Measurements from ENCODE around the gene USP15. TPM values are rescaled to one million over a fixed set of nuclear protein-coding genes. Genes with fewer than 3 reads are reported as not detected.

Gene USP15
- total and polyA plus RNA-seq, 2 donors from 2014 or later = 31.7 to 62.8 TPM

DNA sequence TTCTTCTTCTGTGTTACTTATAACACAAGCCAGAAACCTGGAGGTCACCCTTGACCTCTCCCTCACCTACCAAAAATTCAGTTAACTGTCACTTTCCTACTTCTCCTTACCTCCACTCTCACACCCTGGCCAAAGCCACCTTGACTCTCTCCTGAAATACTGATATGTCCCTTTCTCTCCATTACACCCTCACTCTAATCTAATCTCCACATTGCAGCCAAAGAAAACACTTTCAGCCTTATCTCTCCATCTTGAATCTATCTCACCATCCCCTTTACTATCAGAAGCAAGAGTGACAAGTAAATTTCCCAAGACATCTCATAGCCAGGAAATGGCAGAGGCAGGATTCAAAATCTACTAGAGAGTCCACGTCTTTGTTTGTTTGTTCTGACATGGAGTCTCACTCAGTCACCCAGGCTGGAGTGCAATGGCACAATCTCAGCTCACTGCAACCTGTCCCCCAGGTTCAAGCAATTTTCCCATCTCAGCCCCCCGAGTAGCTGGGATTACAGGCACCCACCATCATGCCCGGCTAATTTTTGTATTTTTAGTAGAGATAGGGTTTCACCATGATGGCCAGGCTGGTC, 28.0 kb upstream of the USP15 start:
- Histone ChIP-seq H3K9ac (ENCODE audit: low read length in 3 of 3) (no peak overlapping the region), H3K9me3 (ENCODE audit: control insufficient read depth in 2 of 3, insufficient read depth in 1 of 3, low read length in 3 of 3) (no peaks in the 10 kb centered on the region), H3K27me3 (ENCODE audit: control insufficient read depth, insufficient read depth, low read length) (no peaks in the 10 kb centered on the region), H3K4me1 (ENCODE audit: control insufficient read depth in 2 of 3, insufficient read depth in 2 of 3, low read depth in 1 of 3, low read length in 3 of 3) (no peaks in the 10 kb centered on the region), H3K27ac (ENCODE audit: low read depth in 2 of 2, low read length in 2 of 2) (no peak overlapping the region), H3K36me3 (ENCODE audit: control insufficient read depth in 2 of 3, insufficient read depth in 3 of 3, low read length in 3 of 3) (no peaks in the 10 kb centered on the region), H3K4me3 (ENCODE audit: low read length in 3 of 3) (no peak overlapping the region)
- no peak for DNase-seq
- FAIRE-seq = no peak
- no peak for TF ChIP-seq CTCF (IDR thresholded peaks at IDR 0.05; ENCODE audit: borderline replicate concordance, extremely low read depth, insufficient read depth)
- intact Hi-C loops (cut with DNase I) = no loop called here

GRCh38 chr12:62233805-62234204, 26.4 kb upstream of the USP15 start:
- no peak overlapping the region for H3K4me3 ChIP-seq (ENCODE audit: low read length in 3 of 3)
- FAIRE-seq = no peak
- H3K27me3 ChIP-seq (ENCODE audit: control insufficient read depth, insufficient read depth, low read length) = no peaks in the 10 kb centered on the region
- intact Hi-C loops (cut with DNase I) = no loop called here
- no peaks in the 10 kb centered on the region for H3K4me1 ChIP-seq (ENCODE audit: control insufficient read depth in 2 of 3, insufficient read depth in 2 of 3, low read depth in 1 of 3, low read length in 3 of 3)
- no peak overlapping the region for H3K9ac ChIP-seq (ENCODE audit: low read length in 3 of 3)
- no peak for DNase-seq
- no peaks in the 10 kb centered on the region for H3K9me3 ChIP-seq (ENCODE audit: control insufficient read depth in 2 of 3, insufficient read depth in 1 of 3, low read length in 3 of 3)
- H3K36me3 ChIP-seq (ENCODE audit: control insufficient read depth in 2 of 3, insufficient read depth in 3 of 3, low read length in 3 of 3) = no peaks in the 10 kb centered on the region
- no peak overlapping the region for H3K27ac ChIP-seq (ENCODE audit: low read depth in 2 of 2, low read length in 2 of 2)
- no peak for TF ChIP-seq CTCF (IDR thresholded peaks at IDR 0.05; ENCODE audit: borderline replicate concordance, extremely low read depth, insufficient read depth)

- FAIRE-seq = no peak
- Histone ChIP-seq H3K27ac (ENCODE audit: low read depth in 2 of 2, low read length in 2 of 2) (no peak overlapping the region), H3K36me3 (ENCODE audit: control insufficient read depth in 2 of 3, insufficient read depth in 3 of 3, low read length in 3 of 3) (no peaks in the 10 kb centered on the region), H3K4me1 (ENCODE audit: control insufficient read depth in 2 of 3, insufficient read depth in 2 of 3, low read depth in 1 of 3, low read length in 3 of 3) (no peaks in the 10 kb centered on the region), H3K27me3 (ENCODE audit: control insufficient read depth, insufficient read depth, low read length) (no peaks in the 10 kb centered on the region), H3K4me3 (ENCODE audit: low read length in 3 of 3) (no peak overlapping the region), H3K9ac (ENCODE audit: low read length in 3 of 3) (no peak overlapping the region), H3K9me3 (ENCODE audit: control insufficient read depth in 2 of 3, insufficient read depth in 1 of 3, low read length in 3 of 3) (no peaks in the 10 kb centered on the region)
- intact Hi-C loops (cut with DNase I) = no loop called here
- no peak for TF ChIP-seq CTCF (IDR thresholded peaks at IDR 0.05; ENCODE audit: borderline replicate concordance, extremely low read depth, insufficient read depth)
- DNase-seq = no peak
These were observed 20.6 kb upstream of the USP15 start for GRCh38 chr12:62239571-62239970.
